HFFc6 (cell line): ENCODE results near the gene ANAPC2. TPM values are rescaled to one million over a fixed set of nuclear protein-coding genes. Genes with fewer than 3 reads are reported as not detected.

Experiments used
- DNase-seq: peaks from one replicate; pipeline ENCODE4 v3.0.0-alpha.2; 2018
- H3K27ac Mint-ChIP-seq: 2 replicates; pipeline ENCODE4 v1.8.0; 2020; ENCODE audit warnings: mild to moderate bottlenecking, mixed read lengths
- H3K27me3 Mint-ChIP-seq: 2 replicates; pipeline ENCODE4 v1.8.0; 2021; ENCODE audit warnings: mild to moderate bottlenecking, moderate library complexity, mixed read lengths; ENCODE audit not compliant: insufficient read depth
- H3K36me3 Mint-ChIP-seq: 2 replicates; pipeline ENCODE4 v1.8.0; 2021; ENCODE audit warnings: low read depth, mixed read lengths
- H3K4me1 Mint-ChIP-seq: 2 replicates; pipeline ENCODE4 v1.8.0; 2020; ENCODE audit warnings: low read depth, mixed read lengths
- H3K4me3 Mint-ChIP-seq: 2 replicates; pipeline ENCODE4 v1.8.0; 2020; ENCODE audit warnings: mild to moderate bottlenecking, moderate library complexity, mixed read lengths
- H3K9me3 Mint-ChIP-seq: 2 replicates; pipeline ENCODE4 v1.8.0; 2020; ENCODE audit warnings: mild to moderate bottlenecking, mixed read lengths
- total RNA-seq, 6 experiments: library from RNA; stranded (reverse); fragmentation: NEBNext Ultra II Directional; extraction: Animal tissue kit (Norgen Biotek cat#: 25700); gene quantifications; 2 replicates in 1 of 6; 3 replicates in 5 of 6; pipeline ENCODE4 v1.2.3, GENCODE V29; 2021
- TF ChIP-seq, protein P1 (sequence below): fragments of 200-600 bp; sonication (generic); IDR thresholded peaks from 2 replicates; pipeline ENCODE4 v1.5.0; 2021; ENCODE audit warnings: antibody characterized with exemption, mild to moderate bottlenecking

ANAPC2 gene
- total RNA-seq, 6 experiments from 2014 or later: 34.8 to 41.5 (median 37.4) TPM

DNA sequence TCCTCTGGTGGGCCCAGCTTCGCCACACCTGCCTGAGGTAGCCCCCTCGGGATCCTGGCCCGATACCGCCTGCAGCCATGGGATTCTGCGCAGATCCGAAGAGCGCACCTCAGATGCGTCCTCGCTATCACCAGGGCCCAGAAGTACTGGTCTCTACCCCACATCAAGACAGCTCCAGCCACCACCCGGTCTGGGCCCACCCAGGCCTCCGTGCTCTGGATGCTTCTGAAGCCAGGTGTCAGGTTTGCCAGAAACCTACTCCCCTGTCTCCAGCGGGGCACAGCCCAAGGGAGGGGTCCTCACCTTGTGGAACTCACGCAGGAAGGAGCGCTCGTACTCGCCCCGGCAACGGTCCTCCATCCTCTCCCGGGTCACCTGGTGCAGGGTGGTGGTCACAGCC lies 2.4 kb downstream of the ANAPC2 start:
- Mint-ChIP-seq H3K27me3 (peaks cover 6% of the 10 kb centered on the region; the same call in 1 of the 2 replicates), H3K4me1 (peaks cover 31% of the 10 kb centered on the region), H3K27ac (no peak overlapping the region), H3K36me3 (peaks cover 4% of the 10 kb centered on the region), H3K9me3 (no peaks in the 10 kb centered on the region), H3K4me3 (no peak overlapping the region)
- TF ChIP-seq, protein P1, sequence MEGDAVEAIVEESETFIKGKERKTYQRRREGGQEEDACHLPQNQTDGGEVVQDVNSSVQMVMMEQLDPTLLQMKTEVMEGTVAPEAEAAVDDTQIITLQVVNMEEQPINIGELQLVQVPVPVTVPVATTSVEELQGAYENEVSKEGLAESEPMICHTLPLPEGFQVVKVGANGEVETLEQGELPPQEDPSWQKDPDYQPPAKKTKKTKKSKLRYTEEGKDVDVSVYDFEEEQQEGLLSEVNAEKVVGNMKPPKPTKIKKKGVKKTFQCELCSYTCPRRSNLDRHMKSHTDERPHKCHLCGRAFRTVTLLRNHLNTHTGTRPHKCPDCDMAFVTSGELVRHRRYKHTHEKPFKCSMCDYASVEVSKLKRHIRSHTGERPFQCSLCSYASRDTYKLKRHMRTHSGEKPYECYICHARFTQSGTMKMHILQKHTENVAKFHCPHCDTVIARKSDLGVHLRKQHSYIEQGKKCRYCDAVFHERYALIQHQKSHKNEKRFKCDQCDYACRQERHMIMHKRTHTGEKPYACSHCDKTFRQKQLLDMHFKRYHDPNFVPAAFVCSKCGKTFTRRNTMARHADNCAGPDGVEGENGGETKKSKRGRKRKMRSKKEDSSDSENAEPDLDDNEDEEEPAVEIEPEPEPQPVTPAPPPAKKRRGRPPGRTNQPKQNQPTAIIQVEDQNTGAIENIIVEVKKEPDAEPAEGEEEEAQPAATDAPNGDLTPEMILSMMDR: no peak
- DNase-seq: no peak

DNA sequence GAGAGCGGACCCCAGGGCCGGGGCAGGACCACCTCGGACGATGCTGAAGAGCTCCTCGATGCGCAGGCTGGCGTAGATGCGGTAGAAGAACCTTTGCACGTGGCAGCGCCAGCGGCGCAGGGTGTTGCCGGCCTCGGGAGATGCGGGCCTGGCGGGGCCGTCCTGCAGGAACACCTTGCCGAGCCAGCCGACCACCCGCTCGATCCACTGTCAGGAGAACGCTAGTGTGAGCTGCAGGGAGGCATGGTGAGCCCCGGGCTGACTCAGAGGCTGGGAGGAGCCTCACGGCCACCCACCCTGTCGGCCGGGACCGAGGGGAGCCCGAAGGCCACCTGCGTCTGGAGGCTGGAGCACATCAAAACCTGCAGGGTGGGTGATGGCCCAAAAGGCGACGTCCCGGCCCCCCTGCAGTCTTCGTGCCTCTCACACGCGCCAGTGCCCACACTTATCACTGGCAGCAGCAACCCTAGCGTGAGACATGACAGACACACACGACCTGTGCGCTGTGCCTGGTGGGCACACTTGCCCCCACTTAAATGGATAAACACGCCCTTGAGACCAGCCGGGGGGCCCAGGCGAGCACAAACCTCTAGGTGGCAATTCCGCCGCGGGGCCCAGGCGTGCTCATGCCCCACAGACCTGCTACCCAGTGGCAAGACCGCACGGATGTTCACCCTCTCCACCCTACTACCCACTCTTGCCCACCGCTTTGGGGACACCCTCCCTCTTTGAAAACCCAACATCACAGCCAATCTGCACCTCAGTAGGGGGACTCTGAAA lies 3.3 kb downstream of the ANAPC2 start:
- Mint-ChIP-seq H3K27ac (no peak overlapping the region), H3K4me3 (no peak overlapping the region), H3K4me1 (peaks cover 26% of the 10 kb centered on the region), H3K9me3 (no peaks in the 10 kb centered on the region), H3K27me3 (peaks cover 6% of the 10 kb centered on the region; the same call in 1 of the 2 replicates), H3K36me3 (peaks cover 4% of the 10 kb centered on the region)
- DNase-seq: no peak
- TF ChIP-seq, protein P1: no peak

DNA sequence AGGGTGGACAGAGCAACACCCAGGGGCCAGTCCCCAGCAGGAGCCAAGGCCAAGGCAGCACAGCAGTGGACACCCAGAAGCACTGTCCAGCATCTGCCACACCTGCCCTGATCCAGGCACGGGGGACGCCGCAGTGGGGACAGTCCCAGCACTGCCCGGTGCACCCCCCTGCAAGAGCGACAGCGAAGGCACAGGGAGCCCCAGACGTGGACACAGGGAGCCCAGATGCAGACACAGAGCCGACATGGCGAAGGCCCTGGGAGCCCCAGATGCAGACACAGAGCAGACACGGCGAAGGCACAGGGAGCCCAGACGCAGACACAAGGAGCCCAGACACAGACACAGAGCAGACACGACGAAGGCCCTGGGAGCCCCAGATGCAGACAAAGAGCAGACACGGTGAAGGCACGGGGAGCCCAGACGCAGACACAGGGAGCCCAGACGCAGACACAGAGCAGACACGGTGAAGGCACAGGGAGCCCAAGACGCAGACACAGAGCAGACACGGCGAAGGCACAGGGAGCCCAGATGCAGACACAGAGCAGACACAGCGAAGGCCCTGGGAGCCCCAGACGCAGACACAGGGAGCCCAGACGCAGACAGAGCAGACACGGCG lies 4.3 kb downstream of the ANAPC2 start:
- no peak overlapping the region for H3K27ac Mint-ChIP-seq
- peaks cover 6% of the 10 kb centered on the region; the same call in 1 of the 2 replicates for H3K27me3 Mint-ChIP-seq
- peaks cover 21% of the 10 kb centered on the region for H3K4me1 Mint-ChIP-seq
- no peak for DNase-seq
- TF ChIP-seq, protein P1: no peak
- H3K4me3 Mint-ChIP-seq: no peak overlapping the region
- peaks cover 4% of the 10 kb centered on the region for H3K36me3 Mint-ChIP-seq
- no peaks in the 10 kb centered on the region for H3K9me3 Mint-ChIP-seq

DNA sequence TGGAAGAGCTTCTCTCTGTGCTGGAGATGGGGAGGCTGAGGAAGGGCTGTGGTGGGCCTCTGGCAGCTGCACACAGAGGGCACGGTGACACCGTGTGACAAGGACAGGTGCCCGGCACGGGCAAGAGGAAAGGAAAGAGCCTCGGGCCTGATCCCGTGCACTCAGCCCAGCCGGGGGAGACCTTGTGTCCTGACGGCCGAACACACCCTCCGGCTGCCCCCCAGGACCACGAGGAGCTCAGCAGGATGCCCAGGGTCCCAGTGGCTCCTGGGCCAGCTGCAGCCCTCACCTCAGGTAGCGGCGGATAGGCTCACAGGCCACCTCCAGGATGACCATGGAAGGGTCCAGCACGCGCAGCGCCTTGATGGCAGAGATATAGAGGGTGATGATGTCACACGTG lies 5.5 kb downstream of the ANAPC2 start:
- DNase-seq: no peak
- Mint-ChIP-seq H3K27me3 (peaks cover 4% of the 10 kb centered on the region; the same call in 1 of the 2 replicates), H3K27ac (no peak overlapping the region), H3K4me3 (no peak overlapping the region), H3K9me3 (no peaks in the 10 kb centered on the region), H3K36me3 (peaks cover 4% of the 10 kb centered on the region; the same call in 1 of the 2 replicates), H3K4me1 (peaks cover 26% of the 10 kb centered on the region)
- TF ChIP-seq, protein P1: no peak

DNA sequence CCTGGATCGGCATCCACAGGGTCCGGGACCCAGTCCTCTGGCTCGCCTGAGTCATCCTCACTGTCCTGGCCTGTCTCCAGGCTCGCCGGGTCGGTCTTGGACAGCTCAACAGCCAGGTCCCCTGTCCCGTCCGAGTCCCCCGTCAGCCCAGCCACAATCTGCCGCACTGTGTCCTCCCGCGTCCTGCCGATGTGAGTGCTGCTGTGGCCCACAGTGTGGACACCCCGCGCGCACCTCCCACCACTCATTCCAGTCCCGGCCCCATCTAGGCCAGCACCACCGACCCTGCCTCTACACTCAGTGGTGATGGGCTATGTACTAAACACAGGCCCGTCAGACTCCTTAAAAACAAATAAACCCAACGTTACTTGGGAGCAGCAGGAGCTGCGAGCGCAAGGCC lies 6.7 kb downstream of the ANAPC2 start:
- H3K27ac Mint-ChIP-seq: no peak overlapping the region
- no peak overlapping the region for H3K4me3 Mint-ChIP-seq
- TF ChIP-seq, protein P1: no peak
- H3K36me3 Mint-ChIP-seq: peaks cover 4% of the 10 kb centered on the region; the same call in 1 of the 2 replicates
- H3K9me3 Mint-ChIP-seq: no peaks in the 10 kb centered on the region
- H3K4me1 Mint-ChIP-seq: peaks cover 15% of the 10 kb centered on the region
- peaks cover 4% of the 10 kb centered on the region; the same call in 1 of the 2 replicates for H3K27me3 Mint-ChIP-seq
- no peak for DNase-seq
